MV-4-11 (cell line): Measurements from ENCODE around the gene KIF1B.
A peak's percentile ranks its signal among the peaks of the same experiment; 100 is the strongest.
"Not testable (repeated sequence)": the region's sequence is repeated elsewhere in the genome, so short reads cannot be mapped to it uniquely, and the experiment has no call there.

ENCODE experiments used
- DNase-seq: peaks from one replicate; lab custom pipeline; 2025; lab: John Stamatoyannopoulos, UW

Gene KIF1B

GRCh38 chr1:10387677-10388386 is 177.5 kb downstream of the KIF1B start:
- peak; percentile 95 for DNase-seq

GRCh38 chr1:10388387-10388715 is 178.0 kb downstream of the KIF1B start:
- DNase-seq: no peak

GRCh38 chr1:10389271-10389973 is 179.1 kb downstream of the KIF1B start:
- peak; percentile 73 for DNase-seq

GRCh38 chr1:10396870-10397269 is 186.5 kb downstream of the KIF1B start:
- DNase-seq: no peak

GRCh38 chr1:10398278-10398733 is 187.9 kb downstream of the KIF1B start:
- DNase-seq: no peak

- peak; percentile 98 for DNase-seq
These were observed 188.5 kb downstream of the KIF1B start, which contains the start of gene PGD for GRCh38 chr1:10398734-10399443. Gene PGD (plus strand): TSS chr1:10399064. CDS start chr1:10399118, 54 bp downstream.

GRCh38 chr1:10399444-10399941 is 189.1 kb downstream of the KIF1B start:
- peak; percentile 21 for DNase-seq

GRCh38 chr1:10400013-10400412 is 189.6 kb downstream of the KIF1B start:
- no peak for DNase-seq

- DNase-seq: no peak
These were observed 190.9 kb downstream of the KIF1B start for GRCh38 chr1:10401281-10401680.

- no peak for DNase-seq
These were observed 192.4 kb downstream of the KIF1B start for GRCh38 chr1:10402729-10403274.

- no peak for DNase-seq
These were observed 196.8 kb downstream of the KIF1B start for GRCh38 chr1:10407201-10407600.

GRCh38 chr1:10415211-10415930 is 205.0 kb downstream of the KIF1B start:
- peak; percentile 89 for DNase-seq

- DNase-seq: not testable (repeated sequence)
These were observed 205.6 kb downstream of the KIF1B start for GRCh38 chr1:10415967-10416366.

GRCh38 chr1:10418741-10419140 is 208.4 kb downstream of the KIF1B start:
- not testable (repeated sequence) for DNase-seq

GRCh38 chr1:10419351-10419750 is 209.0 kb downstream of the KIF1B start:
- no peak for DNase-seq

GRCh38 chr1:10421637-10422036 is 211.3 kb downstream of the KIF1B start:
- no peak for DNase-seq

- DNase-seq: no peak
These were observed 213.7 kb downstream of the KIF1B start for GRCh38 chr1:10424034-10424433.

- DNase-seq: no peak
These were observed 214.3 kb downstream of the KIF1B start for GRCh38 chr1:10424651-10425050.

GRCh38 chr1:10425826-10426534 is 215.6 kb downstream of the KIF1B start:
- peak; percentile 21 for DNase-seq

GRCh38 chr1:10426535-10426848 is 216.1 kb downstream of the KIF1B start:
- not testable (repeated sequence) for DNase-seq

GRCh38 chr1:10428984-10429383 is 218.6 kb downstream of the KIF1B start:
- no peak for DNase-seq
